GM12878 (cell line): ENCODE results near the gene CCNB1IP1. TPM values are rescaled to one million over a fixed set of nuclear protein-coding genes. Genes with fewer than 3 reads are reported as not detected.

Experiments
- BRCA1 ChIP-seq: IDR thresholded peaks from 2 replicates; pipeline ENCODE4 v1.6.1; 2011; ENCODE audit warnings: low read depth, low read length, improper control_type of control experiment
- CHD2 ChIP-seq: IDR thresholded peaks from 2 replicates; pipeline ENCODE4 v1.6.1; 2011; ENCODE audit warnings: low read depth, low read length, improper control_type of control experiment, borderline replicate concordance
- CHD4 ChIP-seq: fragments of 200-600 bp; sonication (generic); IDR thresholded peaks from 2 replicates; pipeline ENCODE4 v1.6.1; 2016; ENCODE audit warnings: mild to moderate bottlenecking
- GATAD2B ChIP-seq: fragments of 450-650 bp; conservative IDR thresholded peaks from 2 replicates; pipeline ENCODE4 v1.6.1; 2017; ENCODE audit warnings: low read depth, mild to moderate bottlenecking, moderate library complexity
- JUNB ChIP-seq: IDR thresholded peaks from 2 replicates; pipeline ENCODE4 v1.6.1; 2016; ENCODE audit warnings: antibody characterized with exemption, mild to moderate bottlenecking
- KLF5 ChIP-seq: fragments of 450-650 bp; IDR thresholded peaks from 2 replicates; pipeline ENCODE4 v1.6.1; 2014; ENCODE audit warnings: mild to moderate bottlenecking; ENCODE audit not compliant: partially characterized antibody
- MYC ChIP-seq: IDR thresholded peaks from 2 replicates; pipeline ENCODE4 v1.6.1; 2011; ENCODE audit warnings: mild to moderate bottlenecking, low read length, moderate library complexity, inconsistent platforms; ENCODE audit not compliant: insufficient read depth, insufficient replicate concordance, insufficient read length, severe bottlenecking
- POLR2A ChIP-seq: IDR thresholded peaks from 2 replicates; pipeline ENCODE4 v1.6.1; 2011; ENCODE audit warnings: low read depth, mild to moderate bottlenecking, low read length
- RBBP5 ChIP-seq: fragments of 200-600 bp; sonication (generic); conservative IDR thresholded peaks from 2 replicates; pipeline ENCODE4 v1.6.1; 2016
- SMAD1 ChIP-seq: fragments of 450-650 bp; IDR thresholded peaks from 2 replicates; pipeline ENCODE4 v1.6.1; 2018; ENCODE audit warnings: mild to moderate bottlenecking, low read depth; ENCODE audit not compliant: partially characterized antibody
- SMC3 ChIP-seq: IDR thresholded peaks from 2 replicates; pipeline ENCODE4 v1.6.1; 2011; ENCODE audit warnings: low read length, improper control_type of control experiment, borderline replicate concordance
- polyA plus RNA-seq, 11 experiments: library from polyadenylated mRNA; depleted of rRNA in 4 of 11; unstranded in 6 of 11; stranded (reverse) in 5 of 11; fragments of >200 nt; fragmentation: Nextera tagmentation in 4 of 11; fragmentation: Illumina TruSeq in 1 of 11; extraction: Ambion mirVana in 4 of 11; extraction: Trizol in 1 of 11; gene quantifications; 1 replicate in 1 of 11; 2 replicates in 10 of 11; pipeline versions ENCODE4 v1.2.1 to v1.2.3, GENCODE V29; 2011 to 2016; ENCODE audit warnings: inconsistent platforms in 2 of 11, missing spikeins in 2 of 11, low read depth in 1 of 11
- total RNA-seq, 4 experiments: library from RNA; depleted of rRNA in 3 of 4; stranded (reverse); fragments of >200 nt in 3 of 4; fragmentation: Illumina TruSeq in 1 of 4; extraction: Trizol in 1 of 4; gene quantifications; 2 replicates each; pipeline versions ENCODE4 v1.2.1 to v1.2.3, GENCODE V29; 2013 to 2021
- TF ChIP-seq, protein P1 (sequence below): IDR thresholded peaks from 2 replicates; pipeline ENCODE4 v1.6.1; 2011; ENCODE audit warnings: low read depth, mild to moderate bottlenecking, low read length, moderate library complexity, borderline replicate concordance; ENCODE audit errors: extremely low read depth
- TF ChIP-seq, protein P2 (sequence below): IDR thresholded peaks from 2 replicates; pipeline ENCODE4 v1.6.1; 2012; ENCODE audit warnings: low read depth, low read length, improper control_type of control experiment
- TF ChIP-seq, protein P3 (sequence below): IDR thresholded peaks from 2 replicates; pipeline ENCODE4 v1.6.1; 2012; ENCODE audit warnings: low read length, inconsistent platforms
- TF ChIP-seq, protein P4 (sequence below): fragments of 450-650 bp; conservative IDR thresholded peaks from 2 replicates; pipeline ENCODE4 v1.6.1; 2017; ENCODE audit warnings: mild to moderate bottlenecking, moderate library complexity
- TF ChIP-seq, protein P5 (sequence below): fragments of 450-650 bp; IDR thresholded peaks from 2 replicates; pipeline ENCODE4 v1.6.1; 2017; ENCODE audit warnings: mild to moderate bottlenecking, moderate library complexity
- TF ChIP-seq, protein P6 (sequence below): IDR thresholded peaks from 2 replicates; pipeline ENCODE4 v1.6.1; 2012; ENCODE audit warnings: low read depth, low read length, improper control_type of control experiment

Gene CCNB1IP1
- total and polyA plus RNA-seq, 10 of the 15 experiments (the other 5 are each of a cell fraction or from before 2014, with no cell fraction given) = 20.4 to 165 (median 86.5) TPM

DNA sequence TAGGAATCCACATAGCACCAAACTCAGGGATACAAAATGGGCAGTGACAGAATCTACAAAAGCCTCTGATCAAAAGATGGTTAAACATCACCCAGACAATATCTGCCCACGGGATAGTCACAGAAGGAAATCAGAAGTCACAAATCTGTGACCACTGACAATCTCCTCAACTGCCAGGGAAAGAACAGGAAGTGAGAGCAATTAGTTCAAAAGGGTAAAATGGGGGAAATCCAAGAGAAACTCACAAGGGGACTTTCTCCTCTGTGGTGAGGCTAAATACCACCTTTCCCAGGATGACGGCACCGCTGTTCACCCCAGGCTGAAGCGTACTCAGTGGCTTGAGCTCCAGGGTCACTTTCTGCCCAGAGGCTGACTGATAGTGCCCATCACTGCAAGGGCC lies 38.0 kb downstream of the CCNB1IP1 start (continued):
- TF ChIP-seq, protein P1, sequence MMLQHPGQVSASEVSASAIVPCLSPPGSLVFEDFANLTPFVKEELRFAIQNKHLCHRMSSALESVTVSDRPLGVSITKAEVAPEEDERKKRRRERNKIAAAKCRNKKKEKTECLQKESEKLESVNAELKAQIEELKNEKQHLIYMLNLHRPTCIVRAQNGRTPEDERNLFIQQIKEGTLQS = no peak
- TF ChIP-seq RBBP5 (no peak), CHD4 (no peak), MYC (no peak), CHD2 (no peak), POLR2A (no peak), SMAD1 (no peak), SMC3 (no peak), BRCA1 (no peak), KLF5 (no peak), JUNB (peak; percentile 54), GATAD2B (no peak)
- TF ChIP-seq, protein P2, sequence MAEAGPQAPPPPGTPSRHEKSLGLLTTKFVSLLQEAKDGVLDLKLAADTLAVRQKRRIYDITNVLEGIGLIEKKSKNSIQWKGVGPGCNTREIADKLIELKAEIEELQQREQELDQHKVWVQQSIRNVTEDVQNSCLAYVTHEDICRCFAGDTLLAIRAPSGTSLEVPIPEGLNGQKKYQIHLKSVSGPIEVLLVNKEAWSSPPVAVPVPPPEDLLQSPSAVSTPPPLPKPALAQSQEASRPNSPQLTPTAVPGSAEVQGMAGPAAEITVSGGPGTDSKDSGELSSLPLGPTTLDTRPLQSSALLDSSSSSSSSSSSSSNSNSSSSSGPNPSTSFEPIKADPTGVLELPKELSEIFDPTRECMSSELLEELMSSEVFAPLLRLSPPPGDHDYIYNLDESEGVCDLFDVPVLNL = no peak
- TF ChIP-seq, protein P3, sequence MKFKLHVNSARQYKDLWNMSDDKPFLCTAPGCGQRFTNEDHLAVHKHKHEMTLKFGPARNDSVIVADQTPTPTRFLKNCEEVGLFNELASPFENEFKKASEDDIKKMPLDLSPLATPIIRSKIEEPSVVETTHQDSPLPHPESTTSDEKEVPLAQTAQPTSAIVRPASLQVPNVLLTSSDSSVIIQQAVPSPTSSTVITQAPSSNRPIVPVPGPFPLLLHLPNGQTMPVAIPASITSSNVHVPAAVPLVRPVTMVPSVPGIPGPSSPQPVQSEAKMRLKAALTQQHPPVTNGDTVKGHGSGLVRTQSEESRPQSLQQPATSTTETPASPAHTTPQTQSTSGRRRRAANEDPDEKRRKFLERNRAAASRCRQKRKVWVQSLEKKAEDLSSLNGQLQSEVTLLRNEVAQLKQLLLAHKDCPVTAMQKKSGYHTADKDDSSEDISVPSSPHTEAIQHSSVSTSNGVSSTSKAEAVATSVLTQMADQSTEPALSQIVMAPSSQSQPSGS = peak; percentile 81
- TF ChIP-seq, protein P4, sequence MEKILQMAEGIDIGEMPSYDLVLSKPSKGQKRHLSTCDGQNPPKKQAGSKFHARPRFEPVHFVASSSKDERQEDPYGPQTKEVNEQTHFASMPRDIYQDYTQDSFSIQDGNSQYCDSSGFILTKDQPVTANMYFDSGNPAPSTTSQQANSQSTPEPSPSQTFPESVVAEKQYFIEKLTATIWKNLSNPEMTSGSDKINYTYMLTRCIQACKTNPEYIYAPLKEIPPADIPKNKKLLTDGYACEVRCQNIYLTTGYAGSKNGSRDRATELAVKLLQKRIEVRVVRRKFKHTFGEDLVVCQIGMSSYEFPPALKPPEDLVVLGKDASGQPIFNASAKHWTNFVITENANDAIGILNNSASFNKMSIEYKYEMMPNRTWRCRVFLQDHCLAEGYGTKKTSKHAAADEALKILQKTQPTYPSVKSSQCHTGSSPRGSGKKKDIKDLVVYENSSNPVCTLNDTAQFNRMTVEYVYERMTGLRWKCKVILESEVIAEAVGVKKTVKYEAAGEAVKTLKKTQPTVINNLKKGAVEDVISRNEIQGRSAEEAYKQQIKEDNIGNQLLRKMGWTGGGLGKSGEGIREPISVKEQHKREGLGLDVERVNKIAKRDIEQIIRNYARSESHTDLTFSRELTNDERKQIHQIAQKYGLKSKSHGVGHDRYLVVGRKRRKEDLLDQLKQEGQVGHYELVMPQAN = no peak
- TF ChIP-seq, protein P5, sequence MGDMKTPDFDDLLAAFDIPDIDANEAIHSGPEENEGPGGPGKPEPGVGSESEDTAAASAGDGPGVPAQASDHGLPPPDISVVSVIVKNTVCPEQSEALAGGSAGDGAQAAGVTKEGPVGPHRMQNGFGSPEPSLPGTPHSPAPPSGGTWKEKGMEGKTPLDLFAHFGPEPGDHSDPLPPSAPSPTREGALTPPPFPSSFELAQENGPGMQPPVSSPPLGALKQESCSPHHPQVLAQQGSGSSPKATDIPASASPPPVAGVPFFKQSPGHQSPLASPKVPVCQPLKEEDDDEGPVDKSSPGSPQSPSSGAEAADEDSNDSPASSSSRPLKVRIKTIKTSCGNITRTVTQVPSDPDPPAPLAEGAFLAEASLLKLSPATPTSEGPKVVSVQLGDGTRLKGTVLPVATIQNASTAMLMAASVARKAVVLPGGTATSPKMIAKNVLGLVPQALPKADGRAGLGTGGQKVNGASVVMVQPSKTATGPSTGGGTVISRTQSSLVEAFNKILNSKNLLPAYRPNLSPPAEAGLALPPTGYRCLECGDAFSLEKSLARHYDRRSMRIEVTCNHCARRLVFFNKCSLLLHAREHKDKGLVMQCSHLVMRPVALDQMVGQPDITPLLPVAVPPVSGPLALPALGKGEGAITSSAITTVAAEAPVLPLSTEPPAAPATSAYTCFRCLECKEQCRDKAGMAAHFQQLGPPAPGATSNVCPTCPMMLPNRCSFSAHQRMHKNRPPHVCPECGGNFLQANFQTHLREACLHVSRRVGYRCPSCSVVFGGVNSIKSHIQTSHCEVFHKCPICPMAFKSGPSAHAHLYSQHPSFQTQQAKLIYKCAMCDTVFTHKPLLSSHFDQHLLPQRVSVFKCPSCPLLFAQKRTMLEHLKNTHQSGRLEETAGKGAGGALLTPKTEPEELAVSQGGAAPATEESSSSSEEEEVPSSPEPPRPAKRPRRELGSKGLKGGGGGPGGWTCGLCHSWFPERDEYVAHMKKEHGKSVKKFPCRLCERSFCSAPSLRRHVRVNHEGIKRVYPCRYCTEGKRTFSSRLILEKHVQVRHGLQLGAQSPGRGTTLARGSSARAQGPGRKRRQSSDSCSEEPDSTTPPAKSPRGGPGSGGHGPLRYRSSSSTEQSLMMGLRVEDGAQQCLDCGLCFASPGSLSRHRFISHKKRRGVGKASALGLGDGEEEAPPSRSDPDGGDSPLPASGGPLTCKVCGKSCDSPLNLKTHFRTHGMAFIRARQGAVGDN = no peak; the same call in 1 of the 2 replicates
- TF ChIP-seq, protein P6, sequence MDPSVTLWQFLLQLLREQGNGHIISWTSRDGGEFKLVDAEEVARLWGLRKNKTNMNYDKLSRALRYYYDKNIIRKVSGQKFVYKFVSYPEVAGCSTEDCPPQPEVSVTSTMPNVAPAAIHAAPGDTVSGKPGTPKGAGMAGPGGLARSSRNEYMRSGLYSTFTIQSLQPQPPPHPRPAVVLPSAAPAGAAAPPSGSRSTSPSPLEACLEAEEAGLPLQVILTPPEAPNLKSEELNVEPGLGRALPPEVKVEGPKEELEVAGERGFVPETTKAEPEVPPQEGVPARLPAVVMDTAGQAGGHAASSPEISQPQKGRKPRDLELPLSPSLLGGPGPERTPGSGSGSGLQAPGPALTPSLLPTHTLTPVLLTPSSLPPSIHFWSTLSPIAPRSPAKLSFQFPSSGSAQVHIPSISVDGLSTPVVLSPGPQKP = no peak
